ENCODE data around the gene SPAG4.

SPAG4 gene

GRCh38 chr20:35665949-35666288 lies 50.3 kb downstream of the SPAG4 start:
- ChIA-PET POLR2A (interaction anchor here (0.7 kb wide), 1 partner anchor 48 kb away, joined by 7 read pairs; no protein-coding TSS in a partner anchor), CTCF (interaction anchor here (1.2 to 1.3 kb wide), 2 partner anchors 10 to 12 kb away, joined by 4 to 7 read pairs; no protein-coding TSS in a partner anchor)
- H3K4me3 ChIP-seq (ENCODE audit: low read depth, low read length): no peak overlapping the region
- no peak for TF ChIP-seq CTCF (IDR thresholded peaks at IDR 0.05; ENCODE audit: insufficient read depth, low read length, missing control alignments)
- DNase-seq (ENCODE audit: low read depth, low spot score): no peak

GRCh38 chr20:35669221-35669620 lies 53.6 kb downstream of the SPAG4 start:
- H3K4me3 ChIP-seq (ENCODE audit: low read depth, low read length): no peak overlapping the region
- no peak for TF ChIP-seq CTCF (IDR thresholded peaks at IDR 0.05; ENCODE audit: insufficient read depth, low read length, missing control alignments)
- ChIA-PET CTCF (interaction anchor here (1.6 kb wide), 1 partner anchor 50 kb away, joined by 3 read pairs; no protein-coding TSS in a partner anchor), POLR2A (interaction anchor here (0.7 kb wide), 1 partner anchor 73 kb away, joined by 3 read pairs; the partner anchor contains the start of gene RBM39)
- DNase-seq (ENCODE audit: low read depth, low spot score): no peak

- POLR2A ChIA-PET: interaction anchor here (0.7 kb wide), 1 partner anchor 73 kb away, joined by 3 read pairs; the partner anchor contains the start of gene RBM39
These were observed 54.1 kb downstream of the SPAG4 start for GRCh38 chr20:35669681-35670080.

More at GRCh38 chr20:35669681-35670080, 54.1 kb downstream of the SPAG4 start:
- no peak for DNase-seq (ENCODE audit: low read depth, low spot score)
- CTCF ChIA-PET: interaction anchor here (1.6 kb wide), 1 partner anchor 51 kb away, joined by 3 read pairs; no protein-coding TSS in a partner anchor
- no peak for TF ChIP-seq CTCF (IDR thresholded peaks at IDR 0.05; ENCODE audit: insufficient read depth, low read length, missing control alignments)
- no peak overlapping the region for H3K4me3 ChIP-seq (ENCODE audit: low read depth, low read length)

Measured in AG04449 (cell line).